CD4-positive, alpha-beta T cell treated with Interleukin-4 for 4 hours (primary cell): ENCODE measurements around the gene ABLIM2.

Experiments used
- DNase-seq: peaks from one replicate; pipeline ENCODE4 v3.0.0-alpha.2; 2020

Gene ABLIM2

DNA sequence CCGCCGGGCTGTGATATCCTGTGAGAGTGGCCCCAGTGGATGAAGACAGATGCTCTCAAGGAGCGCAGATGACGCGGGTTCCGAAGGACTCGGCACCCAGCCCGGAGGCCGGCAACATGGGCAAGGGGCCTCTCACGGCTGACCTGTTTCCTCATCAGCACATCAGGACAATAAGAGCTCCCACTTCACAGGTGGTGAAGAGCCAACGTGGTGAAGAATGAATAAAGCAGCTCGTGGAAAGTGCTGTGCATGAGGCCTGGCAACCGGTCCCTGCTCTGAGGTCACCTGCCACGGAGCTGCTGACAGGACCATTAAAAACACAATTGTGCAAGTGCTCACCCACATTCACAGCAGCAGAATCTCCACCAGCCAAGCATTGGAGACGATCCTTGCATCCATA lies 22.9 kb downstream of the ABLIM2 start:
- no peak for DNase-seq

DNA sequence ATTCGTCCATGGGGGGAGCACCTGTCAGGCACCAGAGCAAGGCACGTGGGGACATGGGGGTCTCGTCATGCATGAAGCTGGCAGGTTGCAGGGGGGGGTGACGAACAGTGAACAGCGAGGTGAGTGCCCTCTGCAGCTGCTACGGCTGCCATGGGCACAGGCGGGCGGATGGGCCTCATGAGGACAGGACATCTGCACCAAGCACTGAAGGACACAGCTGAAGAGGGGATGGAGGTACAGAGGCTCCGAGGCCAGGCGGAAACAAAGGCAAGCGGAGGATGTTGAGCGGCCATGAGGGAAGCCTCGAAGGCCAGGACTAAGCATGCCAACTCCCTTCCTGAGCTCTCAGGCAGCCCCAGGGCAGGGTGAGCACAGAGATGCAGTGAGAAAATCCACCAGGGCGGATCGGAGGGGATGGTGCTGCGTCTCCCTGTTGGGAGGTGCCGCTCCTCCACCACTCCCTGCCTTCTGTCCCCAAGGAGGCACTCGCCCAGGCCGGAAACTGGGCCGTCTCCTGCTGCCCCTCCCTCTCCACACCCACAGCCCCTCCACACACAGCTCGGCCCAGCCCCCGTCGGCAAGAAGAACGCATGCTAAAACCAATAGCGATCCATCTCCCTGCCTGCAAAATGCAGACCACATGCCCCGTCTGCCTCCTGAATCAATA lies 24.6 kb downstream of the ABLIM2 start:
- DNase-seq, result no peak

DNA sequence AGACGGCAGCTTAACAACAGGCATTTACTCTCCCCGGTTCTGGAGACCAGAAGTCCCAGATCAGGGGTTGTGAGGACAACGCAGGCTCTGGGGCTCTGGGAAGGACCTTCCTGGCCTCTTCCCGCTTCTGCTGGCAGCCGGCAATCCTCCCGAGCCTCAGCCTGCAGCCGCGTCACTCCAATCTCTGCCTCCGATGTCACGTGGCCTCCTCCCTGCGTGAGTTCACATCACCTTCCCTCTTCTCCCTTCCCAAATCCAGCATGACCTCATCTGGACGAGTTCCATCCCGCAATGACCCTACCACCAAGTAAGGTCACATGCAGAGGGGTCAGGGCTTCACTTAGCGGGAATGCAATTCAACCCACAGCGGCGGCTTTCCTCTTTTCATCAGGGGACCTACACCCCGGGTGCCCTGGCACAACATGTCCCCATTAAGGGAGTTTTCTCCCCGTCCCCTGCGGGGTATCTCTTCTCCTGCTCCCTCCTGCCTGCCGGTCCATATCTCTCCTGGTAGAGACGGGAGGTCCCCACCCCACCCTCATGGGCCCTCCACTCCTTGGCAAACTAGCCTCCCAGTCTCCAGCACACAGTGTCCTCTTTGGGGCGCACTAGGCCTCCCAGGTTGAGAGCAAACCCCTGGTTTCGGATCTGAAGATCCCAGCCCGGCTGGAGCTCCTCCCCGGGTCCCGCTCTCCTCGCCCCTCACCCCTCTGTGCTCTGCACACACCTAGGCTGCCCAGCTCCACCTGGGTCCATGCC lies 25.5 kb downstream of the ABLIM2 start:
- DNase-seq, result no peak

DNA sequence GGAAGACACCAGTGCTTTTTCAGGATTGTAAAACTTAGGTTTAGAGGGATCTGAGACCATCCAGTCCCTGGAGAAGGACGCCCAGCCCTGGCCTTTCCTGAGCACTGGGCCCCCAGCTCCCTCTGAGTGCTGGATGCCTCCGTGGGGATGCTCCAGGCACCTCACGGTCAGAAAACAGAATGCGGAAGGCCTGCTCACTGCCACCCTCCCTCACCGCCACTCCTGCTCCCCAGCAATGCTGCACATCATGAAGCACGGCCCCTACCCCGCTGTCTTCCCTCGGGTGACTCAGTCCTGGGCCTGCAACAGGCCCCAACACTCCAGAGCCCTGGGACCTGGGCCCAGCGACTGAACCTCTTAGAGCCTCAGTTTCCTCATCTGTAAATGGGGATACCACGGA lies 26.2 kb downstream of the ABLIM2 start:
- no peak for DNase-seq

DNA sequence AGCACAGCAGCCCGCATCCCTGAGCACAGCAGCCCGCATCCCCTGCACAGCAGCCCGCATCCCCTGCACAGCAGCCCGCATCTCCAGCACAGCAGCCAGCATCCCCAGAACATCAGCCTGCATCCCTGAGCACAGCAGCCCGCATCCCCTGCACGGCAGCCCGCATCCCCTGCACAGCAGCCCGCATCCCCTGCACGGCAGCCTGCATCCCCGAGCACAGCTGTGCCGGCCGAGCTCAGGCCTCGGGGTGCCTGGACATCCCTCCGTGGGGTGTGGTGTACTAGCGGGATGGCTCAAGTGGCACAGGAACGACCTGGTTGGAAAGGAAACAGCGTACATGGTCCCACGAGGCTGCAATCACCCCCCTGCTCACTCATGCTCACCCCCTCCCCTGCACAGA lies 26.8 kb downstream of the ABLIM2 start:
- no peak for DNase-seq

DNA sequence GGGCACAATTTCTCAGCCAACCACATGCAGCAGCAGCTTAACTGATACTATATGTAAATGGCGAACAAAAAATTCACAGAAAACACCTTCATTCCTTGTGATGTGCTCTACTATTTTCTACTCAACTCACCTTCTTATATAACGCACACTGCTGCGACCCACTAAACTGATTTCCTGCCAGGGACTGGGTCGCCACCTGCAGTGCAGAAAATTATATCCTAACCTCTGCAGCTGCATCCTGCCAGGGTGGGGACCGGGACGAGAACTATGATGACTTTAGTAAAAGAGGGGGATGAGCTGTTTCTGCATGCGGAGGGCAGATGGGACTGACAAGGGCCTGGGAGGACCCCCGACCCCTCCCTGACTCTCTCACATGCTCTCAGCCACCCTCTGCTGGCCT lies 27.4 kb downstream of the ABLIM2 start:
- DNase-seq, result no peak

DNA sequence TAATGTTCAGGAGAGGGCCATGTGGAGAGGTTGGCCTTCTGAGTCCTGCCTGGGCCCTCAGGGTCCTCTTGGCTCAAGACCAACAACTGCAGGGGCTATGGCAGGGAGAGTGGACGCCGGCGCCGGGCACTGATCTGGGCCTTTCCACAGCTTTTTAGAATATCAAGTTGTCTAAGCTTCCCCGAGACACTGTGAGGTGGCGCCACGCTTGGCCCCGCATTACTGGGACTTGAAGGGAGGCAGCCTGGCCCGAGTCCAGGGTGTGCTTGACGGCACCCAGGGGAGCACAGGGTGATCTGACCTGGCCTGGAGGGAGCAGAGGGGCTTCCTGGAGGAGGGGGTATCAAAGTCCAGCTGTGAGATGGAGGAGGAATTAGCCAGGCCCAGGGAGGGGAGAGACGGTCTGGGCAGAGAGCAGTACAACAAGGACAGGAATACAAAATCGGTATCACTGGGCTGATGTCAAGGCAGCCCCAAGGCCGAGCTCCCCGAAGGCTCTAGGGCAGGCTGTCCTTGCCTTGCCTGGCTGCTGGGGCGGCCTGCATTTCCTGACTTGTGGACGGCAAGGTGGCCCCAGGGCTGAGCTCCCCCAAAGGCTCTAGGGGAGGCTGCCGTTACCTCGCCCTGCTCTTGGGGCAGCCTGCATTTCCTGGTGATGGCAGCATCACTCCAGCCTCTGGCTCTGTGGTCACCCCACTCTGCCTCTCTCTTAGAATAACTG lies 28.1 kb downstream of the ABLIM2 start:
- DNase-seq, result no peak

DNA sequence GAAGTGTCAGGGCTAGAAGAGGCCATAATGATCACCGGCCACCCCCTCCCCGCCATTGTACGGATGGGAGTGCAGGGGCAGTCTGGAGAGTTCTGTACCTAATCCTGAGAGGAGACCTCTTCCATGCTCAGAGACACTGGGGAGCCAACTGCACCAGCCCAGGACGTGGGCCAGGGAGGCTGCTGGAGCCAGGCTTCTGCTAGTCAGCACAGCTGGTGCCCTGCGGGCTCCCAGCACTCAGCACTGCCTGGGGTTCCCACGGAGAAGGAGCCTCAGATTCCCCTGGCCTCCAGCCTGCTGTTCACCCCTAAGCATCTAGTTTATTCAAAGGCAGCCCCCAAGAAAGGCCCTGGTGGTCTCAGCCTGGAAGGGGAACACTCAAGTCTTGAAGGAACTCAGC lies 28.8 kb downstream of the ABLIM2 start:
- no peak for DNase-seq

DNA sequence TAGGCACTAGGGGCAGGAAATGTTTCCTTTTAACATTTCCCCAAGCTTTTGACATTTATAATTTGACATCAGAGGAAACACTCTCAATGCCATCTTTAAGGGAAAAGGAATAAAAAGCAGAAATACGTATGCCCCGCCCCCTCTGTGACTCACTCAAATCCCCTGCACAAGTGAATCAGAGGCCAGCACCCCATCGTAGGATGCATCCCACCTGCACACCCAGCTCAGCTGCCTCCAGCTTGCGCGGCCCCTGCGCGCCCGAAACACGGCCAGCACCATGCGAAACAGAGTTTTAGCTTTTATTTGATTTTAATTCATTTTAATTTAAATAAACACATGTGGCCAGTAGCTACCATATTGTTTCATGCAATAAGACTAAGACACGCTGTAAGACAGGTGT lies 29.5 kb downstream of the ABLIM2 start:
- no peak for DNase-seq

DNA sequence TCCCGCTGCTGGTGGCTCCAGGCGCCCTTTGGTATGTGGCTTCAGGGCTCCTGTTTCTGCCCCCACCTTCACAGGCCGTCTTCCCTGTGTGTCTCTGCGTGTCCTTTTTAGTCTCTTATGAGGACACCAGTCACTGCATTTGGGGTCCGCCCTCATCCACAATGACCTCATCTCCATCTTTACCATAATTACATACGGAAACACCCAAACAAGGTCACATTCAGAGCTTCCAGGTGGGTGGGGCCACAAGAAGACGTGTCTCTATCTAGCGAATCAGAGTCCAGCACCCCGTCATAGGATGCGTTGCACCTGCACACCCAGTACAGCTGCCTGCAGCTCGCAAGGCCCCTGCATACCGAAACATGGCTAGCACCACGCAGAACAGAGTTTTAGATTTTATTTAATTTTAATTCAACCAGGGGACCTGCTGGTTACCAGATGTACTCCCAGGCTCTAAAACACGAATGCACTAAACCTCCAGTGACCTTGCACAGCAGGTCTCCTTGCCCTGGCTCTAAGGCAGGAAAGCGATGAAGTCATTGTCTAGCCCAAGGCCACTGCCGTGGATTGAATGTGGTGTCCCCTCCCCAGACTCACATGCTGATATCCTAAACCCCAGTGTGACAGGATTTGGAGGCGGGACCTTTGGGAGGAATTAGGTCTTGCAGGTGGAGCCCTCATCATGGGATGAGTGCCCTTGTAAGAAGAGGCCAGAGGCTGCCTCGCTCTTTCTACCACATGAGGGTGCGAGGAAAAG lies 30.3 kb downstream of the ABLIM2 start:
- DNase-seq, result no peak

DNA sequence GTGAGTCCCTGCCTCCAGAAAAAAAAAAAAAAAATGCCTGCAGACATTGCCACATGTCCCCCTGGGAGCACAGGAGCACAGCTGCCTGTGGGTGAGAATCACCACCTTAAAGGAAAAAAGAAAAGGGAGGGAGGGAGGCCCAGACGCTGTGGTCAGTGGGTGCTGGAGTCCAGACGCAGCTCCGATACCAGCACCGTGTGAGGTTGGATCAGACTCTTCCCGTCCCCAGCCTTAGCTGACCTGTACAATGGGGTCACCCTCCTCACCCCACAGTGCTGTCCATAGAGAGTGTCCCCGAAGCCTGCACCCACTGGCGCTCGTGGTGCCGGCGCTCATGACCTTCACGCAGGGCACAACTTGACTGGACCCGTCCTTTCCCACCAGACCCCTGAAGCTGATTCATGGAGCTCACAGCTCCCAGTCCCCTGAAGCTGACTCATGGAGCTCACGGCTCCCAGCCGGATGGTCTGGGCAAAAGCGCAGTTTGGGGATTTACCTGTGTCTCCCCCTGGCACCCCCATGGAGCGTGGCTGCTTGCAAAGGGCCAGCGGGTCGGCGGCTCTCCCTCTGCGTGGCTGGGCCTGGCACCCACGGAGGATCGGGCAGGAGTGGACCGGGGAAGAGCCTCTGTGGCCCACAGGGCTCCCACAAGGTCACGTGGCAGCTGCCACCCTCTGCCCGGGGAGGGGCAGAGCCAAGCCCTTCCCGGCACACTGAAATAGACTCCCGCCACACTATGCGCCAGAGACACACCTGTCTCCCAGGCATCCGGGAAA lies 31.4 kb downstream of the ABLIM2 start:
- no peak for DNase-seq

DNA sequence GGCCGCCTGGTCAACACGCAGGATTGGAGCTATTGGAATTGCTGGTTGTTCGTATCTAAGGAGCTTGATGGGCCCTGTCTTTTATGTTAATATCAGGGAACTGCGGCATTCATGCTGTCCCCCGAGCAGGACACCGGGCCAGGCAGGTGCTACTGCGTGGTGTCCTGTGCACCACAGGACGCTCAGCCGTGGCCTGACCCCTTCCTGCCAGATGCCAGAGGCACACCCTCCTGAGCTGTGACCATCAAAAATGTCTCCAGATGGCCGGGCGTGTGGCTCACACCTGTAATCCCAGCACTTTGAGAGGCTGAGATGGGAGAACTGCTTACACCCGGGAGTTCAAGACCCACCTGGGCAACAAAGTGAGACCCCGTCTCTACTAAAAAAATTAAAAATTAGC lies 32.1 kb downstream of the ABLIM2 start:
- DNase-seq, result no peak

DNA sequence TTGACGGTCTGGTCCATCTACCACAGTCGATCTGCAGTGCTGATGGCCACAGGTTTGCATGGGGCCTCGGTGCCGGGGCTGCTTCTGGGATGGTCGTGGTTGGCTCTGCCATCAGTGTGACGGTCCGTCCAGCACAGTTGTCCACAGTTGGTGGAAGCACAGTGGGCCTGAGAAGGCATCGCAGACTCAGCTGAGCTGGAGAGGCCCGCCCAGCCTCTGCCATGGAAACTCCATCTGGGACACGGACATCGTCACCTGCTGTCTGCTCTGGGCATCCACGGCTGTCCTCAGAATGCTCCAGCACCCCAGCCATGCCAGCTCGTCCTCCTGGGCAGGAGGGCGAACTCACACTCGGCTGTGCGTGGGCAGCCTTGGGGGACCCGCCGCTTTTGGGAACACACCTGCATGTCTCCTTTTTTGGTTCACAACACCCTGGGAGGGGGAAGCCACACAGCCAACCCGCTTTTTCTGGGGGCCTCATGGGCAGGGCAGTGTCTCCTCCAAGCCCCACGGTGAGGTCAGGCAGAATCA lies 33.0 kb downstream of the ABLIM2 start:
- no peak for DNase-seq

DNA sequence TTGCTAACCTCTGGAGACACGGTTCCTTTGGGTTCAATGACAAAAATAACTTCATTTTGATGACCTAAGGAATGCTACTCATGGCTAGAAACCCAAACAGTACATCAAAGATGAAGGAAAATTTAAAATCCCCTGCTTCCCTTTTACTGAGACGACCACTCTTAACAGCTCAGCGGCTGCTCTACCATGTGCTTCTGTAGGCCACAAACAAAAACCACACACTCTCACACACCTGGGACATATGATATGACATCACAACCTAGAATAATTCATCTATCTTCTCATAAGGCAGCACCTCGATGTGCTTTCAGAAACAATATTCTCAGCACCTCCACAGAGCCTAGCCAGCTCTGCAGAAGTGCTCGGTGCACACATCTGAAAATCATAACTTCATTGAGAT lies 34.7 kb downstream of the ABLIM2 start:
- DNase-seq, result no peak

DNA sequence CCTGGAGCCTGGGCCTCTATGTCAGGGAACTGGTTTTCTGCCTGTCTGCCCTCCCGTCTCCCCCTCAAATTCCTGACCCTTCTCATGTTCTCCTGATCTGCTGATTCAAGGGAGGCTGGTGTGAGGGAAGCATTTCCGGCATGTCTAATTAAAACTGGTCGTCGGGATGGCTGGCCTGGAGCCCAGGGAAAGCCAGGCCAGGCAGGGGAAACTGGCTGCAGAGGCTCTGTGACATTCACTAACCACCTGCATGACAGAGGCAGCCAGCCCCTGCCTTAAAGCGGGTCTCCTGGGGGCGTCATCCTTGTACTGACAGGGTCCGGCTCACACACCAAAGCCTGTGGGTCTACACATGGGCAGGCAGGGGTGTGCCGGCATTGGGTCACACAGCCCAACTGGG lies 35.2 kb downstream of the ABLIM2 start:
- DNase-seq, result no peak

DNA sequence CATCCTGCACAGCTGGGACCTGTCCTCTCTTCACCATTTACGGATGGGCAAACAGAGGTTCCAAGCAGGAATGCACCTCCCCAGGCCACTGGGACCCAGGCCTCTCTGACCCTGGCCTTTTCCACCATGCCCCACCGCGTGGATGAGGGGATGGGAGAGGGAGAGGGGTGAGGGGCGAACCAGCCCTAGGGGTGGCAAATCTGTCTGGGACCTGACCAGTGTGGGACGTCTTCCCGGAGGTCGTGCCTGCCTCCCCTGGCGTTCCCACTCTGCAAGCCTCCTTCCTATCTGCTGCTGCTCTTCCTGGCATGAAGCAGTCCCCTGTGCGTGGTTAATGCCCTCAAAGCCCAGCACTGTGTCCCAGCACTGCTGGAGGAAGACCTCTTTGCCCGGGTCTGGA lies 35.9 kb downstream of the ABLIM2 start:
- no peak for DNase-seq

DNA sequence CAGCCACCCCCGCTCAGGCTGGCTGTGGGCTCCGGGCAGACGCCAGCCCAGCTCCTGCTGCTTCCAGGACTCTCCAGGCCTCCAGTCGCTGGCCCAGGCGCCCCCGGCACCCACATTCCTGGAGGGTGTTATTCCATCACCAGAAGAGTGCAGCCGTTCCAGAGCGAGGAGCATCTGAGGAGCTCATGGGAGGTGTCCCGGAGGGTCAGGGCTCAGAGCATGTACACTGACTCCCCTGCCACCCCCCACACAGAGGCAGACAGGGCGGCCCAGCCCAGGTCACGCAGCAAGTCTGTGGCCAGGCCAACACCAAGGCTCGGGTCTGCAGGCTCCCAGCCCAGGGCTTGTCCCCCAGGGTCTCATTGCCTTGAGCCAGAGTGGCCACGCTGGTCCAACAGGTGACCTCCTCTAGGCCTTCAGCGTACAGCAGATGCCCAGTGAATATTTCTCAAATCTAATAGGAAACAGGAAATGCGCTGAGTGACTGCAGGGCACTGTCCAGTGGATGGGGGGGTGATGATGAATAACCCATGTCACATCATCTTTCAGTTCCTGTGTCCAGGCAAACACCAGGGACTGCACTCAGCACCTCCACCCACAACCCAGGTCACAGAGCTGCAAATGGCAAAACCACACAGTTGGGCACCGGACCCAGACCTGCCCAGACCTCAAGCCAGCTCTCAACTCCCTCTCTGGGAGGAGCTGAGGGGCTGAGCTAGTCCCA lies 37.2 kb downstream of the ABLIM2 start:
- no peak for DNase-seq

DNA sequence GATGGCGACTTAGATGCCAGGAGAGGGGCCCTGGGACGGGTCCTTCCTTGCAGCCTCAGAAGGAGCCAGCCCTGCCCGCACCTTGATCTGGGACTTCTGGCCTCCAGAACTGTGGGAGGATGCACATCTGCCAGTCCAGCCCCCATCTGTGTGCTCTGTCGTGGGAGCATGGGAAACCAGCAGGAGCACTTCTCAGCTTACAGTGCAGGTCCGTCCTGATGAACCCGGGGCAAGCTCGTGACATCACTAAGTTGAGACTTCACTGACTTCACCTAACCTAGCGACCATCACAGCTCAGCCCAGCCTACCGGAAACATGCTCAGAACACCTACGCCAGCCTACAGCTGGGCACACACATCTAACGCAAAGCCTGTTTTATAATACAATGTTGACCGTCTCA lies 38.1 kb downstream of the ABLIM2 start:
- no peak for DNase-seq

DNA sequence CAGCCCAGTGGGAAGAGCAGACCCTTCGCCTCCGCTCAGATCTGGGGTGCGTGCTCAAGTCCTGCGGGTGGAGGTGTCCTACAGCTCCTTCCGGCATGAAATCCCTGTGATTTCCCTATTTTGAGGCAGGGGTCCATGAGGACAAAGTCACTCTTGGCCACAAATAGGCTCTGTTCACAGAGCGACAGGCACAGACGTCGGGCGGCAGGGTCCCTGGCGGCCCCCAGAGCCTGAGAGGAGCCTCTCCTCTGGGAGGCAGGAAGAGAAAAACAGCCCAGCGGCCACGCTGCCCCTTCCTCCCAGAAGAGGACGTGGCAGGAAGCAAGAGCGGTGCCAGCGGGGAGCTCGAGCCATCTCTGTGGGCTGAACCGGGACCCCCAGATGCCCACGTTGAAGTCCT lies 38.7 kb downstream of the ABLIM2 start:
- DNase-seq, result no peak

DNA sequence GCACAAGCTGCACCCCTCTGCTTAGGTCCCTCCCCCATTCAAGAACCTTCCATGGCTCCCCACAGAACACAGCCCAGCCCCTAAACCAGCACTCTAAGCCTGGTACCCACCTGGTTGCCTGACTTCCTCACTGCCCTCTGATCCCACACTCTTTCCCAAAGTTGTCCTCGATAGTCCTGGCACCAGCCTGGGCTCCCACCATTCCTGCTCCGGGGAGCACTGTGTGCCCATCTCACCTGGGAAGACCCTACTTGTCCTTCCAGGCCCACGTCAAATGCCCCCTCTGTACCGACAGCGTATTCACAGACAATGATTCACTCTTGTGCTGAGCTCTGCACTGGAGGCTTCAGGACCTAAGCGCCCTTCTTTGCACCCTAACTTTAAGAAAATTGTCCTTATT lies 40.1 kb downstream of the ABLIM2 start:
- no peak for DNase-seq

DNA sequence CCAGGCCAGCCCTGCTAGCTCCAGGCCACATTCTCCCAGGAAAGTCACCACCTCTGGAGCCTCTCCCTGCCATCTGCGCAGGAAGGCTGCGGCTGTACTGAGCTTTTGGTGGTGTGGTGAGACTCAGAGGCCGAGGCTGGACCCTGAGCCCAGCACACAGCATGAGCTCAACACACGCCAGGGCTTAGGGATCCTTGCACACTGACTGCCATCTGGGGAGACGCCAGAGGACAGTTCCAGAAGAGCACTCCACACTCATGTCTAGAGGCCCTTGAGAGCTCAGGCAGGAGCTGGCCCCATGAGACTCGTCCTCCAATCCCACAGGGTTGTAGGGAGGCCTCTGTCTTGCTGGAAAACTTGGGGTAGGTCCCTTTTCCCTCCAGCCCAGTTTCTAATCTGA lies 40.6 kb downstream of the ABLIM2 start:
- no peak for DNase-seq

DNA sequence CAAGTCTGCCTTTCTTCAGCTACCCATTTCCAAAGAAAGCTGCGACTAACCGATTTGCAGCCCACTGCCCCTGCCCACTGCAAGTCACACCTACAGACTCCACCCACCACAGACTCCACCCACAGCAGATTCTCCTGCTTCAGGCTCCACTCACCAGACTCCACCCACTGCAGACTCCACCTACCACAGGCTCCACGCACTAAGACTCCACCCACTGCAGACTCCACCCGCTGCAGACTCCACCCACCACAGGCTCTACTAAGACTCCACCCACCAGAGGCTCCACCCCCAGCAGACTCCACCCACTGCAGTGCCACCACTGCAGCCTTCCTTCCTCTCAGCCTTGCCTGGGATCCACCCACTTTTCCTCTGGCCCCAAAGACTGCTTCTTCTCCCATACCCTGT lies 41.3 kb downstream of the ABLIM2 start:
- DNase-seq, result no peak
